Activated naive CD8-positive, alpha-beta T cell (primary cell): ENCODE data around the gene TEX12.
A peak's percentile ranks its signal among the peaks of the same experiment; 100 is the strongest.
"Not testable (repeated sequence)": the region's sequence is repeated elsewhere in the genome, so short reads cannot be mapped to it uniquely, and the experiment has no call there.

Experiments used
- H3K27ac Mint-ChIP-seq: one replicate; pipeline ENCODE4 v1.8.0; 2021; ENCODE audit warnings: mixed read lengths
- H3K27me3 Mint-ChIP-seq: one replicate; pipeline ENCODE4 v1.8.0; 2021; ENCODE audit warnings: mixed read lengths
- H3K36me3 Mint-ChIP-seq: one replicate; pipeline ENCODE4 v1.8.0; 2021; ENCODE audit warnings: mixed read lengths
- H3K4me1 Mint-ChIP-seq: one replicate; pipeline ENCODE4 v1.8.0; 2021; ENCODE audit warnings: low read depth, mixed read lengths
- H3K4me3 Mint-ChIP-seq: one replicate; pipeline ENCODE4 v1.8.0; 2021; ENCODE audit warnings: mild to moderate bottlenecking, mixed read lengths
- H3K9me3 Mint-ChIP-seq: one replicate; pipeline ENCODE4 v1.8.0; 2021; ENCODE audit warnings: low read depth, mixed read lengths

The TEX12 gene

DNA sequence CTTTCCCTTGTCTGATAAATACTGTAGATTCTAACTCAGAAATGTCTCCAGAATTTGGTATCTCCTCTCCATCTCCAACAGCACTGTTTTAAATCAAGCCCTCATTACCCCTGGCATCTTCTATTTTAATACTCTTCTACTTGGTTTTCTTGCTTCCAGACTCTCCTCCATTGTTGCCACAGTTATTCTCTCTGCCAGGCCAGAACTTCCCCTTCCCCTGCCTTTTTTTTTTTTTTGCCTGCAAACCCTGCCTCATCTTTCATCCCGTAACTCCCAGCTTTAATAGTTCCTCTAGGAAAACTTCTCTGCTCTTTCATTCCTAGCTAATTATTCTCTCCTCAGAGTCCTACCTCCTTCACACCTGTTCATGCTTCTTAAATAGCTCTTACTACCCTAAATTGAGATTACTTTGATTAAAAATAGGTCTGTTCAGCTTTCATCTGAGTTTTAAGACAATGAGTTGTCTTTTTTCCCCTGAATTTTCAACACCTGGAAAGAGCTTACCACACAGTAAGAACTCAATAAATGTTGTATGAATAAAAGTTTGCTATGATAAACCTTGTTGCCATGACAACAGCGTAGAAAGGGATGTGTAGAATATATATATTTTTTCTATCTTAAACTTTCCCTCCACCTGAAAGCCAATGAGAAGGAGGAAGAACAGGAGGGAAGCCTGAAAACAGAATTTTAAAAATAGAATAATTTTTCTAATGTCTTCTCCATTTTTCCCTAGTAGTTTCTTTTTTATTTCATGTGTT lies 6.9 kb upstream of the TEX12 start:
- Mint-ChIP-seq H3K9me3 (no peaks in the 10 kb centered on the region), H3K27me3 (peaks cover 13% of the 10 kb centered on the region), H3K4me3 (no peak overlapping the region), H3K27ac (no peak overlapping the region), H3K4me1 (peaks cover 6% of the 10 kb centered on the region), H3K36me3 (peaks cover 8% of the 10 kb centered on the region)

DNA sequence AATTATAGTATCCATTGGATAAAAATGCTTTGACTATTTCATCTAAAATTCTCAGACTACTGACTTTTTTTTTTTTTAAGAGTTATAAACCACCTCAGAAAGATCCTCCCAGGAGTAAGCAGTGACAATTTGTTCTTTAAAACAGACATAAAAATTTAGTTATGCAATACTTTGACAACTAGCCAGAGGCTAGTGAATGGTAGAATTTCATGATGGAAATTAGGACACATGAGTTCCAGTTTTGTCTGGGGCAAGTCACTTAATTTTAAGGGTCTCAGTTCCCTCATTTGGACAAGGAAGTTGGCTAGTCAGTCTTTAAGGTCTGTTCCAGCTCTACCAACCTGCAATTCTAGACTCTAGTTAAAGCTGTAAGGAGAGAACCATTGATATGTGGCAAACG lies 6.2 kb upstream of the TEX12 start:
- Mint-ChIP-seq H3K4me3 (no peak overlapping the region), H3K27me3 (peaks cover 15% of the 10 kb centered on the region)

DNA sequence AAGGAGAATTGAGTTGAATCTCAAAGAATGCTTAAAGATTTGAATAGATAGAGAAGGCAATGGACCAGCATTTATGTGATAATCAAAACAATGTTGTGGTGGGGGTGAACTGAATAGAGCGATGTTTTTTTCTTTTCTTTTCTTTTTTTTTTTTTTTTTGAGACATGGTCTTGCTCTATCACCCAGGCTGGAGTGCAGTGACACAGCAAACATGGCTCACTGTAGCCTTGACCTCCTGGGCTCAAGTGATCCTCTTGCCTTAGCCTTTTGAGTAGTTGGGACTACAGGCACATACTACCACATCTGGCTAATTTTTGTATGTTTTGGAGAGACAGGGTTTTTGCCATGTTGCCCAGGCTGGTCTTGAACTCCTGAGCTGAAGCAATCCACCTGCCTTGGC lies 5.0 kb upstream of the TEX12 start:
- H3K36me3 Mint-ChIP-seq, H3K4me1 Mint-ChIP-seq, H3K4me3 Mint-ChIP-seq, H3K9me3 Mint-ChIP-seq, H3K27ac Mint-ChIP-seq: not testable (repeated sequence)
- H3K27me3 Mint-ChIP-seq: peaks cover 15% of the 10 kb centered on the region

More for the DNA sequence above, 6.2 kb upstream of the TEX12 start:
- Mint-ChIP-seq H3K9me3 (no peaks in the 10 kb centered on the region), H3K36me3 (peaks cover 8% of the 10 kb centered on the region), H3K27ac (no peak overlapping the region), H3K4me1 (peaks cover 6% of the 10 kb centered on the region)

DNA sequence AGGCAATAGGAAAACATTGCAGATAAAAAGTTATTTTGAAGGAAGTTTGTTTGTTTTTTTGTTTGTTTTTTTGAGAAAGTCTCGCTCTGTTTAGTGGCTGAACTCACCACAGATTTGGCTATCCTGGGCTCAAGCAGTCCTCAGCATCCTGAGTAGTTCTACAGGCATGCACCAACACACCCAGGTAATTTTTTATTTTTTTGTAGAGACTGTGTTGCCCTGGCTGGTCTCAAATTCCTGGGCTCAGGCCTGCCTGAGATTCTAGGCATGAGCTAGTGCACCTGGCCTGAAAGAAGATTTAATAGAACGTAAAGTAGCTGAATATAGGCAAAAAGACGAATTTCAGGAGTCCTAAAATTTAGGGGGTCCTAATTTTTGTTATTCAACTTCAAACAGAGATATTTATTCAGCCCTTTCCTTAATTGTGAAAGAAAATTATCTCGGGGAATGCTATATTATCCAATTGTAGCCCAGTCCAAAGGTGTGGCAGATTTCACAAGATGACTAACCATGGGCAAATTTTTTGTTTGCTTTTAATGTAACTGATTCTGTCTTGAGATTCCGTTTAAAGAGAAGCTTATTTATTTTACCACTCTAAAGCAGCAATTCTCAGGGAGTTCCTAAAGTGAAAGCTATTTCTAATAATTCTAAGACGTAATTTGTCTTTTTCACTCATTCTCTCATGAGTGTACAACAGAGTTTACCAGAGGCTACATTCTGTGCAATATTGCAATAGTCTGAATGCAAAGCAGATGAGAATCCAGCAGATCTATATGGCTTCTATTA lies 4.2 kb upstream of the TEX12 start:
- Mint-ChIP-seq H3K36me3 (peaks cover 6% of the 10 kb centered on the region), H3K9me3 (no peaks in the 10 kb centered on the region), H3K4me1 (peaks cover 4% of the 10 kb centered on the region), H3K27ac (no peak overlapping the region), H3K4me3 (no peak overlapping the region), H3K27me3 (peaks cover 18% of the 10 kb centered on the region)

DNA sequence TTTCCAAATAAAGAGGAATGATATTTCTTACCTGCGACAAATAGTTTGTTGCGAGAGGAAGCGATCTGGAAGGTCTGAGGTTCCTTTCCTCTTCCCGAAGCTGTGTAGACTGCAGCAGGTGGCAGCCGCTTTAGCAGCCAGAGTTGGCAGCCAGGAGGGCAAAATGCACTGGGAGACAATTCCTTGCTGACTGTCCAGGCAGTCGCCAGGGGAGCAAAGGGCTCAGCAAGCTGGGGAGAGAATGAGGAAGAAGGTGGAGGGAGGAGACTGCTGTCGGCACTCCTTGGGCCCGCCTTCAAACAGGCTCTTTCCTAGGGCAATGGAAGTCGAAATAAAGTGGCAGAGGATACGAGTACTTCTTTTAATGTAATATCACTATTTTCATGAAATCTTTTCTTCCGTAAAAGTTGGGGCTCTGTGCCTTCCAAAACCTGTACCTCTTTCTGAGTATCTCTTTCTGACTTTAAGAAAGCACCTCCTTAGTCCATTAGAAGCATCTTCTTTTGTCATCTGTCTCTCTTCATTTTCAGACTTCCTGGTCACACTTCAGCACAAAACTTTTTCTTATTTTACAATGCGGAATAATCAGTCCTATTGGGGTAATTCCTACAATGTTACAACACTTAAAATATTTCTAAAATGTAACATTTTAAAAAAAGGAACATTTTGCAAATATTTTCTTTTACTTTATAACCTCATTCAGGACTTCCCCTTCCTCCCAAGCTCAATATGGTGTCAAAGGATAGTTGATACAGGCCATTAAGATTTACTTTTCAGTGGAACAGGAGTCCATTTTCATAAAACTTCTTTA lies 3.1 kb upstream of the TEX12 start, which contains the start of gene IL18:
Gene IL18, minus strand, starts transcription at position 220 of the 811 bp plus-strand sequence. CDS start 9,041 bp downstream, outside the sequence.
- peaks cover 4% of the 10 kb centered on the region for H3K4me1 Mint-ChIP-seq
- no peak within 1 kb of the TSS for H3K4me3 Mint-ChIP-seq
- H3K27ac Mint-ChIP-seq: no peak within 1 kb of the TSS

DNA sequence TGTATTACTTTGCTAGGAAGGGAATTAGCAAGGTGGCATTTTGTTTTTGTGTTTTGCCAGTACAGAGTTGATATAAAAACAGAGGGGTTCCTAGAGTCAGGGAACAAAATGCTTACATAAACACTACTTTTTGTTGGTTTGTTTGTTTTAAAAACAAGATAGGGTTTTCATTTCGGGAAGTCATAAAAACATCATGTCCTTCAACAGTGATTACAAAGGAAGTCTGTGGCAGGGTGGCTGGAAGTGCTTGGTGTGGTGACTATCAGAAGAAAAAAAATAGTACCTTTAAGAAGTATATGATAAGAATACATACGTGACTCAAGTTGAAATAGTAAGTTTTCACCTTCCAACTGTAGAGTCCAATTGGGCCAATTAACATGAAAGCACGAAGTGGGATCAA lies 2.1 kb upstream of the TEX12 start:
- peaks cover 18% of the 10 kb centered on the region for H3K27me3 Mint-ChIP-seq
- peaks cover 6% of the 10 kb centered on the region for H3K36me3 Mint-ChIP-seq
- H3K4me1 Mint-ChIP-seq: peaks cover 4% of the 10 kb centered on the region

More for the DNA sequence above, 3.1 kb upstream of the TEX12 start, which contains the start of gene IL18:
- H3K36me3 Mint-ChIP-seq: peaks cover 6% of the 10 kb centered on the region
- H3K9me3 Mint-ChIP-seq: no peaks in the 10 kb centered on the region
- H3K27me3 Mint-ChIP-seq: peaks cover 18% of the 10 kb centered on the region

DNA sequence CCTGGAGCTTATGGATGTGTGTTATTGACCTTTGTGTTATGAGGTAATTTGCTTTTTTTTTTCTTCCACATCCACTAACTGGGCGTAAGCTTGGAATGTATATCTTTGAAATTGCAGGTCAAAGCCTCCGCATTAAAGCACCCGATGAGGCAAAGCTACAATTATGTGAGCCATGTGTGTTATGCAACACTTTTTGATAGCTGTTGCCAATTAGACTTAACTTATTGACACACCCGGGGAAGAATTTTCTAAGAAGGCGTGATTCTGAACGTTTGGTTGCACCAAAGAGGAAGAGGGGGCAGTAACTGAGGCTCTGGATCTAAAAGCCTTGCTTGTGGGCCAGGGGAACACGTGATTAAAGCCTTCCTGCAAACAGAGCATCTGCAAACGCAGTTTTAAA lies 610 bp upstream of the TEX12 start:
- H3K36me3 Mint-ChIP-seq: peaks cover 6% of the 10 kb centered on the region
- peaks cover 16% of the 10 kb centered on the region for H3K27me3 Mint-ChIP-seq
- no peaks in the 10 kb centered on the region for H3K9me3 Mint-ChIP-seq
- H3K4me1 Mint-ChIP-seq: peaks cover 4% of the 10 kb centered on the region
- no peak overlapping the region for H3K27ac Mint-ChIP-seq
- H3K4me3 Mint-ChIP-seq: no peak overlapping the region

More for the DNA sequence above, 2.1 kb upstream of the TEX12 start:
- no peak overlapping the region for H3K27ac Mint-ChIP-seq
- H3K4me3 Mint-ChIP-seq: no peak overlapping the region
- no peaks in the 10 kb centered on the region for H3K9me3 Mint-ChIP-seq

DNA sequence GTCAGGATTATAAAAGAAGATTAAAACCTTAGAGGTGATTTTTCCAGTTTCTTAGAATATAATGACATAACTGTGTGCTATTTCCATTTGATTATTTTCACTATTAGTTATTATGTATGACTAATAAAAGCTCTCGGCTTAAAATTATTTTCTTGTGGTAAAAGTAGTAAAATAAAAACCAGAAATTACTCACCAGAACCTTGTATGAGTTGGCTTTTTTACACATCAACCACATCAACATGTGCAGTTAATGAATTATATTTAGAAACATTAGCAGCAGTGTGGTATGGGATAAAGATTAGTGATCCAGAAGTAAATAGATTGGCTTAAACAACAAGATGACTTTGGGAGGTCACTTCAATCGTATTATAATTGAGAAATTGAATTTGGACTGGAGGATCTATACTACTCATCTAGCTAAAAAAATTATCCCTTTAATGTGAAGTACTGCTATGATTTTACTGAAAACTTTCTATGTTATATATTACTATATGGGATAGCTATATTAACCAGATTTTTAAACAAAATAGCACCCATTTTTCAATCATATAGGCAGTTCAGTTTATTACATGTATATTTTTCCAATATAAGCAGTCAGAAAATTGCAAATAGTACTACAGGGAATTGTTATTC lies 5.3 kb downstream of the TEX12 start:
- Mint-ChIP-seq H3K27ac (no peak overlapping the region), H3K4me3 (no peak overlapping the region), H3K9me3 (no peaks in the 10 kb centered on the region), H3K27me3 (peaks cover 14% of the 10 kb centered on the region), H3K36me3 (peaks cover 5% of the 10 kb centered on the region), H3K4me1 (peaks cover 11% of the 10 kb centered on the region)

DNA sequence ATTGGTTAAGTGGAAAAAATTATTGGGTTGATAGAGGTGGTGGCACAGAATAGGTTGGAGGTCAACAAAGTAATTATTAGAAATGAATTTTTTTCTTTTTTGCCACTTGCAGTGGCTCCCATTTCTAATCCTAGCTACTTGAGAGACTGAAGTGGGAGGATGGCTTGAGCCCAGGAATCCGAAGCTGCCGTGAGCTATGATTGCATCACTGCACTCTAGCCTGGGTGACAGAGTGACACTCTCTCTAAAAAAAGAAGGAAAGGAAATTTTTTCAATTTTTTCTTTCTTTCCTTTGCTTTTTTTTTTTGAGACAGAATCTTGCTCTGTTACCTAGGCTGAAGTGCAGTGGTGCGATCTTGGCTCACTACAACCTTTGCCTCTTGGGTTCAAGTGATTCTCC lies 6.0 kb downstream of the TEX12 start:
- no peaks in the 10 kb centered on the region for H3K9me3 Mint-ChIP-seq
- H3K4me1 Mint-ChIP-seq: peaks cover 11% of the 10 kb centered on the region
- H3K27ac Mint-ChIP-seq: no peak overlapping the region
- H3K27me3 Mint-ChIP-seq: peaks cover 15% of the 10 kb centered on the region
- no peak overlapping the region for H3K4me3 Mint-ChIP-seq
- peaks cover 7% of the 10 kb centered on the region for H3K36me3 Mint-ChIP-seq

DNA sequence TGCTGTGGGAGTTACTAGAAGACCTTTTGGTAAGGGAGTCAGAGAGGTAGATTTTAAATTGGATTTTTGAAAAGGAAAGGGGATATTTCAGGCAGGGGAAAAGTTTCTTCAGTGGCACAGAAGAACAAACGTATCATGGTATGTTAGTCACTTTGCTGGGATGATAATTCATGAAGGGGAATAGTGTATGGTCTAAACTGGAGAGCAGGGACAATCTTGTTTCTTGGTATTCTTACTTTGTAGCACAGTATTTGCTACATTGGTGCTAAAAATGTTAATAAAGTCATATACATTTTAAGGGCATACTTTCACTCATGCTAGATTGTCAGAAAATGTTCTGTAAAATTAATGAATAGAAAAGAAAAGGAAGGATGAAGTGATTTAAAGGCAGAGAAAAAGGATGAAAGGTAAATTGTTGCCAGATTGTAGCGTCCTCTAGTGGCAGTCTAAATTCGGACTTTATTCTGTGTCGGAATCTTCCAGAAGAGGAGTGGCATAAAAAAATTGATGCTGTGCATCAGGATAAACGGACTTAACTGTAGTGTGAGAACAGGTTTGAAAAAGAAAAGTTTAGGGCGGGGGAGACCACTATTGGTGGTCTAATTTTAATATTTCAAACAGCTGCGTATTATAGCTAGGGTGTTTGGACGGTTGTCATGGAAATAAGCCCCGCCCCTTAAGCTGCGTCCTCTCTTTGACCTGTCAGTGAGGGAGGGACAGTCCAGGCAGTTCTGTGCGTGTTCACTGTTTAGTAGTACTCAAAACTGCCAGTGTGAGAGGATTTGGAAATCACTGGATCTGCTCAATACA lies 7.8 kb downstream of the TEX12 start, which contains the start of gene BCO2:
Gene BCO2, plus strand, starts transcription at position 724 of the 810 bp plus-strand sequence. CDS start 90 bp downstream, outside the sequence.
- H3K27me3 Mint-ChIP-seq: peaks cover 23% of the 10 kb centered on the region
- no peaks in the 10 kb centered on the region for H3K9me3 Mint-ChIP-seq
- H3K4me3 Mint-ChIP-seq: peak within 1 kb of the TSS; percentile 69
- H3K36me3 Mint-ChIP-seq: peaks cover 10% of the 10 kb centered on the region
- no peak within 1 kb of the TSS for H3K27ac Mint-ChIP-seq
- H3K4me1 Mint-ChIP-seq: peaks cover 11% of the 10 kb centered on the region

DNA sequence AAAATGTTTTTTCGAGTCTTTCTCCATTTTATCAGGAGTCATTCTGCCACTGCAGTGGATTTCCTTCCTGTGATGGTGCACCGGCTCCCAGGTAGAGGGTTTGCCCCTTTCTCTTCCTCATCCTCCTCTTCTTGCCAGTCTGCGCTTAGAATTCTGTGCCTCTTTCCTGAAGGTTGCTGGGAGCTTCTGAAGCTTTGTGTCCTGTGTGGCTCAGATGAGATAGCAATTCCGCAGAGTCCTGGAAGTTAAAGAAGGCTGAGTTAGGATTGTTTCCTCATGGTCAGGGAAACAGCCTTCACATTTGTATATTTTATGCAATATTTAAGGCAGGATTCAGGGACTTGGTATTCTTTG lies 8.4 kb downstream of the TEX12 start:
- peaks cover 11% of the 10 kb centered on the region for H3K36me3 Mint-ChIP-seq
- no peak overlapping the region for H3K27ac Mint-ChIP-seq
- peaks cover 11% of the 10 kb centered on the region for H3K4me1 Mint-ChIP-seq
- H3K27me3 Mint-ChIP-seq: peaks cover 27% of the 10 kb centered on the region
- H3K4me3 Mint-ChIP-seq: peak overlapping the region; percentile 69
- H3K9me3 Mint-ChIP-seq: no peaks in the 10 kb centered on the region

DNA sequence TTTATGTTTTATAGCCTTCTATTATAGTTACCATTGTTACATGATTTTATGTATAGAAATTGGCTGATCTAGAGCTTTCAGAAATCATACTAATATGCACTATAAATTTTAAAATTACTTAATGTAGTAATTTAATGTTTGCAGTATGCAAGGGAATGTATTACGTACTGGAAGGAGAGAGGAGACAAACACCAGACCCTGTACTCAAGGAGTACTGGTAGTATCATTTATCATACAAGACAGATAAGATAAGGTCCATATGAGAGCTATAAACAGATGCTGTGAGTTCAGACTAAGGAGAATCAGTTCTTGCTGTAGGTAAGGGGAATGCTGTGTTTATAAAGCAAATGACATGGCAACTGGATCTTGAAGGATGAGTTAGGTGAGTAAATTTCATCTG lies 8.9 kb downstream of the TEX12 start:
- Mint-ChIP-seq H3K36me3 (peaks cover 14% of the 10 kb centered on the region), H3K4me3 (no peak overlapping the region), H3K9me3 (no peaks in the 10 kb centered on the region), H3K27me3 (peaks cover 30% of the 10 kb centered on the region), H3K27ac (no peak overlapping the region), H3K4me1 (peaks cover 11% of the 10 kb centered on the region)

DNA sequence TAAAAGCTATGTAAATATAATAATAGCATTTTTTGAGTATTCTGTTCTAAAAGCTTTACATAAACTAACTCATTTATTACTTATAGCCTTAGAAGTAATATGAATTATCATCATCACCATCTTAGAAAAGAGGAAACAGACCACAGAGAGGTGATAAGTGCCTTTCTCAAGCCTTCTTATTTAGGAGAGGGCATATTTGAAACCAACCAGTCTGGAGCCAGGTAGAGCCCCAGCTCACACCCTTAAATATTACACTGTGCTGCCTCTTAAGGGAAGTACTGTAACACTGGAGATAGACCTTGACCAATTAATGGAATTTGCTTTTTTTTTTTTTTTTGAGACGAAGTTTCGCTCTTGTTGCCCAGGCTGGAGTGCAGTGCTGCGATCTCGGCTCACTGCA lies 10.4 kb downstream of the TEX12 start:
- Mint-ChIP-seq H3K36me3 (peaks cover 17% of the 10 kb centered on the region), H3K4me3 (no peak overlapping the region), H3K27ac (no peak overlapping the region), H3K27me3 (peaks cover 30% of the 10 kb centered on the region), H3K4me1 (peaks cover 11% of the 10 kb centered on the region), H3K9me3 (no peaks in the 10 kb centered on the region)

DNA sequence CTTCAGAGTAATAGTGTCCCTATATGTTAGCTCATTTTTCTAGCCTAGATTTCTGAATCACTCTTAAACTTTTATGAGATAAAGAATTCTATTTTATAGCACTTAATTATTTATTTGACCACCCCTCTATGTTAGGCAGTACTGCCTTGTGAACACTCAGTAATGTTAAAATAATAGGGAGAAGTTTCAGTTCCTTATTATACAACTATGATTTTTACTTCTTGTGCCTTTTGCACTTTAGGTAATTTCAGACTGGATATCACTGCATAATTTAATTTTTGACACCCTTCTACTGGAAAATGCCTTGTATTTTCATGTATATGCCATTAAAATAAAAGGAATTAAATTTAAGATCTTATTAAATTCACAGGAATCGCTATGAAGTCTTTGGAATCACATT lies 11.3 kb downstream of the TEX12 start:
- H3K27ac Mint-ChIP-seq: no peak overlapping the region
- H3K4me1 Mint-ChIP-seq: peaks cover 11% of the 10 kb centered on the region
- H3K27me3 Mint-ChIP-seq: peaks cover 29% of the 10 kb centered on the region
- peaks cover 16% of the 10 kb centered on the region for H3K36me3 Mint-ChIP-seq
- no peak overlapping the region for H3K4me3 Mint-ChIP-seq
- H3K9me3 Mint-ChIP-seq: no peaks in the 10 kb centered on the region
